Spleen (tissue), 7 donors: ENCODE data around the gene KDM4D.

Source experiments
- CTCF ChIP-seq, 11 experiments: fragments of 200-600 bp in 7 of 11; fragments of 450-650 bp in 4 of 11; sonication (generic) in 4 of 11; IDR thresholded peaks in 8 of 11; conservative IDR thresholded peaks in 3 of 11; 1 replicate in 7 of 11; 2 replicates in 4 of 11; pipeline versions ENCODE4 v1.4.0 to v1.8.0; 2016 to 2021; ENCODE audit warnings: antibody characterized with exemption in 11 of 11, inconsistent platforms in 4 of 11, mild to moderate bottlenecking in 1 of 11
- POLR2A ChIP-seq, 3 donors: fragments of 450-650 bp; IDR thresholded peaks; one replicate each; pipeline ENCODE4 v1.5.1; 2017; ENCODE audit warnings: antibody characterized with exemption in 3 of 3, mild to moderate bottlenecking in 1 of 3
- POLR2AphosphoS5 ChIP-seq, 3 donors: sonication (generic); formaldehyde crosslinking; IDR thresholded peaks; one replicate each; pipeline ENCODE4 v1.5.1; 2017; ENCODE audit warnings: antibody characterized with exemption in 3 of 3
- donor health status: DM: no; HTN: no; CAD: no; lungs with moderate emphysema.
- donor health status: DM: no; HTN: no; CAD: no.
- donor health status: DM: no; HTN: no; CAD: no.

GRCh38 chr11:94988748-94989147, 15.2 kb downstream of the KDM4D start:
- TF ChIP-seq POLR2AphosphoS5 (IDR thresholded peaks at IDR 0.05) (no peak), CTCF (IDR thresholded peaks at IDR 0.05 in 8 of 11, conservative IDR thresholded peaks at IDR 0.05 in 3 of 11) (no peak), POLR2A (IDR thresholded peaks at IDR 0.05) (no peak)
